C4-2B (cell line): ENCODE measurements around the gene KRT3.

Experiments used
- H3K27ac ChIP-seq: fragments of 450-650 bp; 2 replicates; pipeline ENCODE4 v1.5.1; 2017
- CTCF ChIP-seq: fragments of 450-650 bp; conservative IDR thresholded peaks from 2 replicates; pipeline ENCODE4 v1.5.1; 2017; ENCODE audit warnings: mild to moderate bottlenecking
- ZFX ChIP-seq: fragments of 450-650 bp; IDR thresholded peaks from 2 replicates; pipeline ENCODE4 v1.6.1; 2017

KRT3 gene

GRCh38 chr12:52815161-52815560, 19.2 kb upstream of the KRT3 start:
- no peak overlapping the region for H3K27ac ChIP-seq
- TF ChIP-seq CTCF (no peak), ZFX (no peak)

DNA sequence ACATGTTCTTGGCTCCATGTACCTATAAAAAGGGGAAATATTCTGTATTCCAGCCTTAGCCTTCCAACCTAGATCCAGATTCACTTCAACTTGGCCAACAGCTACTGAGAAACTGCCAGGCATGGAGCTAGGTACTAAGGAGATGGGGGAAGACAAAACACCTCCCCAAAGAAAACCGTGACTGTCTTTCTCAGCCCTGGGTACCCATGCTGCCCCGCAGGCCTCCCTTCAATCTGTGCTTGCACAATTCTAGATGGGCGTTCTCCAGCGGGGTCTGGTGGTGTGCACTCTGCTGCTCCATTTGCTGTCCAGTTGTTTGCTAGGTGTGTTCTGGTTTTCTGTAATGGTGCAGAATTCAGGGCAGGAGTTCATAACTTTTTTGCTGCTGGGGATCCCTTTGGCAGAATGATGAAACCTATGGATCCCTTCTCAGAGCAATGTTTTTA, 18.8 kb upstream of the KRT3 start:
- TF ChIP-seq CTCF (no peak), ZFX (no peak)
- H3K27ac ChIP-seq, result no peak overlapping the region

DNA sequence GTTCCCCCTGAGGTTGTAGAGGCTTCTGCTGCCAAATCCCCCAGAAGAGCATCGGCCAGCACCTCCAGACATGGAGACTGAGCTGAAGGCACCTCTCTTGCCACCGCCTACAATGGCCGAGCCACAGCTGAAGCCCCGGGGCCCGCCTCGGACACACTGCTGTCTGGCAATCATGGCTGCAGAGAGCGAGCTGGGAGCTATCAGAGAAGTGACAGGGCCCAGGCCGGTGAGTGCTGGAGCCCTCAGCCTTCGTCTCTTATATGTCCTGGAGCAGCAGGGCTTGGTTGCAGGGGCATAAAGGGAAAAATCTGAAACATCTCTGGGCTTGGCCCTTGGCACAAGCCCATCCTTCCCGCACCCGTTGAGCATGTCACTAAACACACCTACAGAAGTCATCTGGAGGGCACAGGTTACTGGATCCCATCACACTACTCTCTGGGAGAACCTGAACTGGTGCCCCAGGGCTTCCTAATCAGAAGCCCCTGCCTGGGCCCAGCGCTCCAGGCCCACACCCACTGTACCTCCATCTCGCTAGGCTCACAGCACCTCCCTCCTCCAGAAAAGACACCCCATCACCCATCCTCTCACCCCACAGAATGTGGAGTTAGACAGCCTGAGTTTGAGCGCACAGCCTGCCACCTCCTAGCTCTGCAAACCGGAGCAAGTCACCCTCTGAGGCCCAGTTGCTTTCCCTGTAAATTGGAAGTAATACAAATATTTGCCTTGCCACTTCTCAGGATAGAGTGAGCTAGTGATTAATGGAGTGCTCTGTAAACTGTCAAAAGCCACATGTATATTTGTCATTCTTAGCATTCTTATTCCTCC, 18.2 kb upstream of the KRT3 start, which contains the start of gene KRT4:
Gene KRT4 (minus strand): TSS at position 232 of the 825 bp plus-strand sequence. CDS start 58 bp downstream, at position 174.
- H3K27ac ChIP-seq, result no peak within 1 kb of the TSS
- TF ChIP-seq CTCF (no peak), ZFX (no peak)

- no peak overlapping the region for H3K27ac ChIP-seq
- no peak for TF ChIP-seq CTCF
- TF ChIP-seq ZFX, result no peak
Measured at GRCh38 chr12:52813203-52813819, 17.4 kb upstream of the KRT3 start.

- no peak overlapping the region for H3K27ac ChIP-seq
- TF ChIP-seq ZFX, result no peak
- TF ChIP-seq CTCF, result no peak
Measured at GRCh38 chr12:52812749-52813148, 16.8 kb upstream of the KRT3 start.

- H3K27ac ChIP-seq, result no peak overlapping the region
- TF ChIP-seq CTCF, result no peak
- no peak for TF ChIP-seq ZFX
Measured at GRCh38 chr12:52812073-52812400, 16.1 kb upstream of the KRT3 start.

DNA sequence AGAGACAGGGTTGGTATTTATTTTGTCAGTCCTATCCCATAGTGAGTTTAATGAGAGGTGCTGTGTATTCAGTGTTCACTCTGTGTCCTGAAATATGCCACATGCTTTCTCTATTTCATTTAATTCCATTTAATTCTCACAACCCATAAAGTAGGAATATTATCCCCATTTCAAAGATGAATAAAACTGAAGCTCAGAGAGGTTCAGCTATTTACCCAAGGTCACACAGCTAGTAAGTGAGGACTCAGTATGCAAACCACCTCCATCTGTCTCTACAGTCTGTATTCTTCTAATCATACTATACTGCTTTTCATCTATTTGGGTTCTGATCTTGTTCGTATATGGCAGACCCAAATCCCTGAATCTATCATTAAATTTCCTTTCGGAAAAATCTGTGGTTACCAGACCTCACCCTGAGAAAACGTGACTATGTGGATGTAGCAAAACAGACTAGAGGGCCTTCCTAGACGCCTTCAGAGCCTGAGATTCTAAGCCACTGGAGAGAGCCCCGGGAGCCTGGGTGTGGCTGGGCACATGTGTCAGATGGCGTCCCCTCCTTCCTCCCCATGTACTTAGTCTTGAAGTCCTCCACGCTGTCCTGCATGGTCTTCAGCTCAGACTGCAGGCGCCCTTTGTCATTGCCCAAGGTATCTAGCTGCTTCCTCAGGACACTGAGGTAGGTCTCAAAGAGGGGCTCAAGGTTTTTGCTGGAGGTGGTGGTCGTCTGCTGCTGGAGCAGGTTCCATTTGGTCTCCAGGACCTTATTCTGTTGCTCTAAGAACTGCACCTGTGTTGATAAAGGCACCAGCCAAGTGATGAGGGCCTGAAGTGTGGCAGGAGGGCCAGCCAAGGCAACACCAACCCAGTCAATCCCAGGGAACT, 15.5 kb upstream of the KRT3 start:
- no peak overlapping the region for H3K27ac ChIP-seq
- no peak for TF ChIP-seq CTCF
- TF ChIP-seq ZFX, result no peak
